NOMO-1 (cell line): ENCODE results near the gene PIP4K2C.
A peak's percentile ranks its signal among the peaks of the same experiment; 100 is the strongest.

ENCODE experiments used
- DNase-seq, 2 experiments: peaks; one replicate each; lab custom pipeline; 2025; ENCODE audit not compliant: unreplicated experiment in 2 of 2; lab: John Stamatoyannopoulos, UW

The PIP4K2C gene

GRCh38 chr12:57590864-57591781 lies at the start of gene PIP4K2C:
Gene PIP4K2C (plus strand): TSS chr12:57591192. CDS start chr12:57591290, 98 bp downstream.
- DNase-seq = peak; percentile 62 to 79

- no peak for DNase-seq
Observed at GRCh38 chr12:57541717-57542116, 49.3 kb upstream of the PIP4K2C start.

- DNase-seq = no peak
Observed at GRCh38 chr12:57543581-57543980, 47.4 kb upstream of the PIP4K2C start.

- DNase-seq = peak in 1 of 2 experiments; percentile 41
Observed at GRCh38 chr12:57545809-57546437, 45.1 kb upstream of the PIP4K2C start.

- DNase-seq = peak; percentile 41 to 99
Observed at GRCh38 chr12:57546438-57547287, 44.3 kb upstream of the PIP4K2C start, which contains the start of gene DCTN2. Gene DCTN2 (minus strand): TSS chr12:57547192. CDS start chr12:57547063, 129 bp downstream.

- peak in 1 of 2 experiments; percentile 98 for DNase-seq
Observed at GRCh38 chr12:57547288-57548012, 43.5 kb upstream of the PIP4K2C start.

- DNase-seq = no peak
Observed at GRCh38 chr12:57548013-57548315, 43.0 kb upstream of the PIP4K2C start.

GRCh38 chr12:57548488-57548887 lies 42.5 kb upstream of the PIP4K2C start:
- no peak for DNase-seq

- no peak for DNase-seq
Observed at GRCh38 chr12:57549203-57549908, 41.6 kb upstream of the PIP4K2C start.

- DNase-seq = no peak
Observed at GRCh38 chr12:57549909-57550640, 40.9 kb upstream of the PIP4K2C start, which contains the start of gene KIF5A. Gene KIF5A (plus strand): TSS chr12:57550044. CDS start chr12:57550272, 228 bp downstream.

- DNase-seq = no peak
Observed at GRCh38 chr12:57550641-57551549, 40.1 kb upstream of the PIP4K2C start.

GRCh38 chr12:57551637-57552305 lies 39.2 kb upstream of the PIP4K2C start:
- no peak for DNase-seq

- DNase-seq = no peak
Observed at GRCh38 chr12:57552306-57552651, 38.7 kb upstream of the PIP4K2C start.

GRCh38 chr12:57552835-57553313 lies 38.1 kb upstream of the PIP4K2C start:
- DNase-seq = no peak

GRCh38 chr12:57553343-57554202 lies 37.4 kb upstream of the PIP4K2C start:
- DNase-seq = no peak

GRCh38 chr12:57554453-57554852 lies 36.5 kb upstream of the PIP4K2C start:
- DNase-seq = no peak
